NCI-H345 treated with DMSO at 0.1 percent for 48 hours (cell line): ENCODE measurements around the gene FHAD1.
"Not testable (repeated sequence)": the region's sequence is repeated elsewhere in the genome, so short reads cannot be mapped to it uniquely, and the experiment has no call there.

Experiments
- DNase-seq: peaks from one replicate; lab custom pipeline; 2025; ENCODE audit not compliant: unreplicated experiment; lab: John Stamatoyannopoulos, UW

The FHAD1 gene

DNA sequence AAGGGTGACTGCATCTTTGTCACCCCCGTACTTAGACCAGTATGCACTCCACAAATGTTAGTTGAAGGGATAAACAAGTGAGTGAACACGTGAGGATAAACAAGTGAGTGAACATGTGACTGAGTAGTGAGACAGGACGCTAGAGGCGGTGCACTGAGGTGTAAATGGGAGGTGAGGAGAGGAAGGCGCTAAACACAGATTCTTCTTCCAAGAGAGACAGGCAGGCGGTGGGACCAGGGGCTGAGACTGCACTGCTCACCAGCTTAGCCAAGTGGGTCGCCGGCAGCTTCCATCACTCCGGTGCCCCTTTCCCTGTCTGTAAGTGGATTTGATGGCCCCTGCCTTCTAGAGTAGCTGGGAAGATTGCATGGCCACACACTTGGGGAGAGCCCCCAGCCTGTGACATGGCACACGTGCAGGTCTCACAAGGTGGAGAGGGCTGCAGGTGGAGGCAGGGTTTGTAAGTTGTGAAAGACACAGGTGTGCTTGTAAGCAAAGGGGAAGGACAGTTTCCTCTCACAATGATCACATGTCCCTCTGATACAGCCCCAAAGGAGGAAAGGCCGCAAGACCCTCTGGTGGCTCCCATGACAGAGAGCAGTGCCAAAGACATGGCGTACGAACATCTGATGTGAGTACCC lies 115.2 kb downstream of the FHAD1 start:
- no peak for DNase-seq

DNA sequence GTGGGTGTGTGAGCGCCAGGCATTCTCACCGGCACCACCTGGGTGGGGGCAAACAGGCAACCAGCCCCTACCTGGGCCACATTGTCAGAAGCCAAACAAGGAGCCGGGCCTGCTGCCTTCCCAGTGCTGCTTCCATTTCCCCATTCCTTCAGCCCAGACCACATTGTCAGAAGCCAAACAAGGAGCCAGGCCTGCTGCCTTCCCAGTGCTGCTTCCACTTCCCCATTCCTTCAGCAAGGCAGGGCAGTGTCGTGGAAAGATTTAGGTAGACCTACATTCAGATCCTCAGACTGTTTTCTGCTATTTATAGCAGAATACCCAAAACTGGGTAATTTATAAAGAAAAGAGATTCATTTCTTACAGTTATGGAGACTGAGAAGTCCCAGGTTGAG lies 115.7 kb downstream of the FHAD1 start:
- DNase-seq = no peak

DNA sequence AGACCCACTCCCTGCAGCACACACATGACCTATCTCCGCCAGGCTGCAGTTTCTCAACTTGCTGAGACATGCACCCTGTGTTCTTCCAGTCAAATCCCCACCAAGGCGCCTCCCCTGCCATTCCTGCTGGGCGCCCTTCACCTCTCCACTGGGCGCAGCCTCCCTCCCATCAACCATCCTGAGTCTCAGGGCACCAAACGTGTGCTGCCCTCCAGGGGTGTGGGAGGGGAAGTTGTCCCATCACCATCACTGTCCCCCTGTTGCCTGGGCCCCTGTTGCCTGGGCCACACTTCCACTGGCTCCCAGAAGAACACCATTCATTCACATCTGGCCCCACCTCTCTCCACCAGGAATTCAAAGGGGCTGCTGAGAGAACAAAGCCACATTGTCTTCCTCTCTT lies 117.7 kb downstream of the FHAD1 start:
- no peak for DNase-seq

DNA sequence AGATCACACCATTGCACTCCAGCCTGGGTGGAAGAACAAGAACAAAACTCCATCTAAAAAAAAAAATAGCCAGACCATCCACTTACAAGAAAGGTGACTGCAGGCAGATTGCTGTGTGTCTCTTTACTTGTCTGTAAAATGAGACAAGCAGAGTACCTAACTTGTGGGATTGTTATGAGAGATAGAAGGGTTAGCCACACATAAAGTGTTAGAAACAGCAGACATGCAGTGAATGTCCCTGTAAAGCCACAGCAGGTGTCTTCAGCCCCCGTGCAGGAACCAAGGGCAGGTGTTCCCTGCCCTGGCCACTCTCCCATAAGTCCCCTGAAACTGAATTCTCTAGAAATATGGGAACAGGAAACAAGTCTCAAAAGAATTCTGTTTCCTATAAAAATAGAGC lies 121.9 kb downstream of the FHAD1 start:
- DNase-seq = no peak

DNA sequence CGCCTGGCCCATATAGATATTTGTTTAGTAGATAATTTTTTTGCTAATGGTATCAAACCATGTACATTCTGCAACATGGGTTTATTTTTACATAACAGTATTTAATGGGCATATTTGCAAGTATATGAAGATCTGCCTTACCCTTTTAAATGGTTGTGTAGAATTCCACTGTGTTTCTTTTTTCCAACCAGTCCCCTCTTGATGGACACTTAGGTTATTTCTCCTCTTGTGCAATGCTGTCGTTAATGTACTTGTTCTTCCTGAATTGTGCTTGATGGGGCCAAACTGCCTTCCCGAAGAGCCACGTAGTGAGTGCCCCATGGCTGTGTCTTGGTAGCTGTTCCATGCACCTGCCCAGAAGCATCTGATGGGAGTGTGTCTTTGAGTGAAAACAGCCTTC lies 123.2 kb downstream of the FHAD1 start:
- no peak for DNase-seq

DNA sequence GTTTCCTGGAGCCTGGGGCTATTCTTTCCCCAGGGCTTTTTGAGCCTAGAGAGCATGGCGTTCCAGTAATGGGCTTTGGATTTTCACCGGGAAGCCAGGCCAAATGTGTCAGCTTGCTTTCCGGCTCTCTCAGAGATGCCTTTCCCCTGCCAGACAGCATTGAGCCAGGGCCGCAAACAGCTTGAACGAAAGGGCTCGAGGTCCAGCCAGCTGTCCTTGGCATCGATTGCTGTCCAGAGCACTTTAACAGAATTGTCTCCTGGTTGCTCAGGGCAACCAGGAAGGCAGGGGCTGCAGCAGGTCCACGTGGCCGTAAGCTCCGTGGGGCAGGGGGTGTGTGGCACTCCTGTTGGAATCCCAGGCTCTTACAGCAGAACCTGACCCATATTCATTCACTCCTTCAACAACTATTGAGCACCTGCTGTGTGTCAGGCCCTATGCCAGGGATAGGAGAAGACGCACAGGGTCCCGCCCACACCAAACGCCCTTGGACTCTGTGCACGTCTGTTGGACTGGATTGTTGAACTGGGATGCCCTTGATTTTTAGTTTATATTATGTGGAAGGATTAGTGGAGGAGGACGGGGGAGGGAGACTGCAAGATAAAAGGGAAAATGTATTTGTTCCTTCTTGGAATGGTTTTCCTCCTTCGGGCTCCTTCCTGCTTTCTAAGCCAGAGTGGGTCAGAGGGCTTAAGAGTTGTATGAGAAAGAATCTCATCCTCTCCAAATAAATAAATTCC lies 123.9 kb downstream of the FHAD1 start:
- DNase-seq = no peak

DNA sequence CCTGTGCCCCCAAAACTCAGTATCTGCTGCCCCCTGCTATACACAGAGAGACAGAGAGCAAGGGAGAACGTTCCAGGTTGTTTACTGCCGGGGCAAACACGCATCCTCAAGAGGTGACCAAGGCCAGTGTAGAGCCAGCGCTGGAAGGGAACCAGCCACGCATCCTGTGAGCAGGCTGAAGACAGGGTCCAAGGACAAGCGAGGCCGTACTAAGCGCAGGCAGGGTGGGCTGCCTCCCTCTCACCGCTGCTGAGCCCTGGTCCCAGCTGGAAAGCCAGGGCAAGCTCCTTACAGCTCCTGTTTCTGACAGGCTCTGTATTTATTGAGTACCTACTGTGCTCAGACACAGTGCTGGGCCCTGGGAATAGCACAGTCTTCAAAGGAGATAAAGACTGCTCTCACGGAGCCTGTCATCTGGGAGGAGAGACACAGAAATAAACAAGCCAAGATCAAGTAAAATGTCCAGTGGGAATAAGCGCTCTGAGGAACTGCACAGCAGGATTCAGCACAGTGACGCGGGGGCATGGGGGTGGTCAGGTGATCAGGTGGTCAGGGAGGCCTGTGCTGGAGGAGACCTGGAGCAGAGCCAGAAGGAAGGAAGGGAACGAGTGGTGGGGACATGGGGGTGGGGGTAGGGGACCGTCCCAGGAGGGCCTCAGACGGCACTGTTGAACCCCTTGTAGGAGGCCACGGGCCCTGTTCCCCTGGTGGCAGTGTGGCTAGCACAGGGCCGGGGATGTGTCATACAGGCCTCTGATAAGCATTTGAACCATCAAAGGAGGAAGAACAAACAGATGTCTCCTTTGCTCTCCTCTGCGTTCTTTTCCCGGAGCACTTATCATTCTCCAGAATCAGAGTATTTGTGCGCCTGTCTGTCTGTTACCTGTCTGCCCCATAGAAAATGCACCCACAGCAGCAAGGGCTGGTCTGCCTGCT lies 124.9 kb downstream of the FHAD1 start:
- DNase-seq = no peak

DNA sequence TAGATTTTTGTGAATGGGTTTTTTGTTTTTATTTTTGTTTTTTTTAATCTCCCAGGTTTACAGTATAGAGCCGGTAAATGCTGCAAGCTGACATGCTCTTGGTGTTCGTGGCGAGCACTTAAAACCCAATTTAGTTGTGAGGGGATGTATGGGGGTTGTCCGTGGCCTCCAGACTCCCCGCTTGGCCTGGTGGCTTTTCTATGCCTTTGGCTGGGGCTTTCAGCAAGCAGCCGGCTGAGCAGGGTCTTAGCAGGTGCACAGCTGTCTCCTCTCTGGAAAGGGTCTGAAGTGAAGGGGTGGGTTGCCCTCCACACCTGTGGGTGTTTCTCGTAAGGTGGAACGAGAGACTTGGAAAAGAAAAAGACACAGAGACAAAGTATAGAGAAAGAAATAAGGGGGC lies 131.7 kb downstream of the FHAD1 start:
- no peak for DNase-seq

DNA sequence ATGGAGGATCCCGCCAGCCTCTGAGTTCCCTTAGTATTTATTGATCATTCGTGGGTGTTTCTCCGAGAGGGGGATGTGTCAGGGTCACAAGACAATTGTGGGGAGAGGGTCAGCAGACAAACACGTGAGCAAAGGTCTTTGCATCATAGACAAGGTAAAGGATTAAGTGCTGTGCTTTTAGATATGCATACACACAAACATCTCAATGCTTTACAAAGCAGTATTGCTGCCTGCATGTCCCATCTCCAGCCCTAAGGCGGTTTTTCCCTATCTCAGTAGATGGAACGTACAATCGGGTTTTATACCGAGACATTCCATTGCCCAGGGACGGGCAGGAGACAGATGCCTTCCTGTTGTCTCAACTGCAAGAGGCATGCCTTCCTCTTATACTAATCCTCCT lies 132.1 kb downstream of the FHAD1 start:
- not testable (repeated sequence) for DNase-seq

DNA sequence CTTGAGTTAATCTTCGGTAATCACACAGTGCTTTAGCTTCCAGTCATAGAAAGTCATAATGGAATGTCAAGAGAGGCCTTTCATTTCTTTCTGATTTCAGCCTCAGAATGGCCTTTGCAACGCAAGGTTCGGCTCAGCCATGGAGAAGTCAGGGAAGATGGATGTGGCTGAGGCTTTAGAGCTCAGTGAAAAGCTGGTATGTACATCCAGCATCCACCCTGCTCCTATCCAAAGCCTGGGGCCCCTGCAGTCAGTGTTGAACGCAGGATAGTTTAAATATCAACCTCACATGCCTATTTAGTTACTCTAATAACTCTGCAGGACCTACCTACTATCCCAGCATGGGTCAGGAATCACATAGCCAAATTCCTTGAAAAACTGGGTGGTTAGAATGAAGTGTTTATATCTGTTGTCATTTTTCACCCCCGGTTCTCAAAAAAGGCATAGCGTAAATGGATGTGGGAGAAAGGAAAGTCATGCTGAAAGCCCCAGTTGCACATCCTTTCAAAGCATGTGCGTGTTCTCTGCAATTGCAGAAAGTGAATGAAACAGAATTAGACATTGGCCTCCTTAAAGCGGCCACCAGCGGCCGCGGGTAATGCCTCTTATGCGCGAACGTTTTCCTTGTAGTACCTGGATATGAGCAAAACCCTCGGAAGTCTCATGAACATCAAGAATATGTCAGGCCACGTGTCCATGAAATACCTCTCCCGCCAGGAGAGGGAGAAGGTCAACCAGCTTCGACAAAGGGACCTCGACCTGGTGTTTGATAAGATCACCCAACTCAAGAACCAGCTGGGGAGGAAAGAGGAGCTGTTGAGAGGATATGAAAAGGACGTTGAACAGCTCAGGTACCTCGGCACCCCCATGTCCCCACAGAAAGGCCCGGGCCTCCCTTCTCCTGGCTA lies 133.8 kb downstream of the FHAD1 start:
- DNase-seq = no peak

DNA sequence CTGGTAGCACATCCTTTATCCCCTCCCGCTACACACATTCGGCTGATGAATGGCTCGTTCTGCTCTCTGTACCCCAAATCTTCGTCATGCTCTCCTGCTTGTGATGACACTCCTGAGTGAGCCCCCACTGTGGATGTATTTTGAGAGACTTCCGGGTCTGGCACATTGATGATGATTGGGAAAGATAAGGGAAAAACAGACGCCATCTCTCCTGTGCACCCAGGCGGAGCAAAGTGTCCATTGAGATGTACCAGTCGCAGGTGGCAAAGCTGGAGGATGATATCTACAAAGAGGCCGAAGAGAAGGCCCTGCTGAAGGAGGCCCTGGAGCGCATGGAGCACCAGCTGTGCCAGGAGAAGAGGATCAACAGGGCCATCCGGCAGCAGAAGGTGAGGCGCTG lies 134.8 kb downstream of the FHAD1 start:
- no peak for DNase-seq

DNA sequence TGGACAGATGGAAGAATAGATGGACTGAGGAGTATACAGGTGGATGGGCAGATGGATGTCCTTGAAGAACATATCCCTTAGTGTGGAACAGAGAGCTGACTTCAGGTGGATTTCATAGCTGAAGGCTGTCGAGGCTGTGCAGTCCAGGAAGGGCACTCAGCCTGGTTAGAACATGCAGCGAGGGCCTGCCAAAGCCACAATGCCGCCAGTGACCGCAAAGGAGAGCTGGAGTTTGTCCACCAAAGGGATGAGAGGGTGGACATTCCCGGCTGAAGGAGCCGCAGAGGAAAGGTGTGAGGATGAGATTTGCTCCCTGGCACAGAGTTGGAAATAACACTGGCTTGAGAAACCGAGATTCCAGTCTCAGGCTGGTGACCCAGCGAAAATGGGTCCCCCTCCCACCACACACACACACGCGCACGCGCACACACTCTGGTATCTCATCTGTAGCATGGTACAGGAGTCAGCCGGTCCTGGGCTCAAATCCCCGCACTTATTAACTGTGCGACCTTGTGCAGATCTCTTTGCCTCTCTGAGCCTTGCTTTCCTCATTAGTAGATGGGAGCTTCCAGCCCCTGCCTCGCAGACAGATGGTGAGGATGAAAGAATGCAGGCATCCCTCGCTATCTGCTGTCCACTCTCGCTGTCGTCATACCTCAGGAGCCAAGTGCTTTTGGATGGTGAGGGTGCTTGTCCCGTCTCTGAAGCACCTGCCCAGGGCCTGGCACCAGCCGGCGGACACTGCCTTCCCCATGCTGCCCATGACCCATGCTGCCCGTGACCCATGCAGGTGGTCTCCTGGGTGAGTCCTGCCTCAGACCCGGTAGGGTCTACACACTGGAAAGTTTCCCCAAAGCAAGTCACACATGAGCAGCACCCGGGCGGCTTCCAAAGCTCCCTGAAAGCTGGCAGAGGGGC lies 135.8 kb downstream of the FHAD1 start:
- no peak for DNase-seq

DNA sequence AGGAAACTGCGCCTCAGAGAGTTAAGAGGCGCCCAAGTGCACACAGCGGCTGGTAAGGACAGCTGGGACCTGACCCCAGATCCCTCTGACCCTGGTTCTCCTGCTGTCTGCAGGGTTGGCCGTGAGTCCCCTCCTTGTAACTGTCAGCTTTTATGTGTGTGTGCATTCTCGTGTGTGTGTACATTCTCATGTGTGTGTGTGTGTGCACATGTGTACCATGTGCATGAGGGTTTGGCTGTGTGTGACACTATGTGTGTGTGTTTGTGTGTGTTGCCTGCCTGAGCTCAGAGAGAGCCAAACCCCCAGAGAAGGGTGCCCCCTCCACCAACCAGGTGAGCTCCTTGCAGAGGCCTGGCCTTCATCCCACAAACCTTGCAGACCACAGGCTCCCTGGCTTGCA lies 136.8 kb downstream of the FHAD1 start:
- DNase-seq = no peak

DNA sequence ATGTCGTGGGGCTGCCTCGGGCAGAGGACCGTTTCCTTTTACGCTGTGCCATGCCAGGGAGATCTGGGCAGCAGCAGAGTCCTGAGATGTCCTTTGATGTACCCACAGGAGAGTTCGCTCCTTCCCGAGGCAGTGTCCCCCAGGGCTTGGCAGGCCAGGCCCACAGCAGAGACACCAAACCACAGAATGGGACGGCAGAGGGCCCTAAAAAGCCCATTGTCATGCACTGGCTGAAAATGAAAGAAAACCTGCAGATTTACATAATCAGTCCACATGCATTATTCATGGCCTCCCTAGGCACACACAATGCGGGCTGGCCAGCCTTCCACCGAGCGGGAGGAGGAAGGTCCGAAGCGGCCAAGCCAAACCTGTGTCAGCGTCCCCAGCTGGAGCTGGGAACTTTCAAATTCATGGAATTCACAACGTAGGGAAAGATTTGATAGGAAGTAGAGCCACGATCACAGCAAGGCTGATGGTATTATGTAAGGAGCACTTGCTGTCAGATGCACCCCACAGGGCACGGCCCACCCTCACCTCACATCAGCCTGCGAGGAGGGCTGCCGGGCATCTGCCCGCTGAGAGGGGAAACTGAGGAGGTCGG lies 137.4 kb downstream of the FHAD1 start:
- DNase-seq = no peak

DNA sequence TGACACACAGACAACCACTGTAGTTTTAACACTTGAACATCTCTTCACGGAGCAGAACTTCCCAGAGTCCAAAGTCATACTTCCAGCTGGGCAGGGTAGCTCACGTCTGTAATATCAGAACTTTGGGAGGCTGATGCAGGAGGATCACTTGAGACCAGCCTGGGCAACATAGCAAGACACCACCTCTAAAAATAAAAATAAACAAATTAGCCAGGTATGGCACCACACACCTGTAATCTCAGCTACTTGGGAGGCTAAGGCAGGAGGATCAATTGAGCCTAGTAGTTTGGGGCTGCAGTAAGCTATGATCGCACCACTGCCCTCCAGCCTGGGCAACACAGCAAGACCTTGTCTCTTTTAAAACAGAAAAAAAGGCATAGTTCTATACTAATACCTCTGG lies 138.4 kb downstream of the FHAD1 start:
- no peak for DNase-seq

DNA sequence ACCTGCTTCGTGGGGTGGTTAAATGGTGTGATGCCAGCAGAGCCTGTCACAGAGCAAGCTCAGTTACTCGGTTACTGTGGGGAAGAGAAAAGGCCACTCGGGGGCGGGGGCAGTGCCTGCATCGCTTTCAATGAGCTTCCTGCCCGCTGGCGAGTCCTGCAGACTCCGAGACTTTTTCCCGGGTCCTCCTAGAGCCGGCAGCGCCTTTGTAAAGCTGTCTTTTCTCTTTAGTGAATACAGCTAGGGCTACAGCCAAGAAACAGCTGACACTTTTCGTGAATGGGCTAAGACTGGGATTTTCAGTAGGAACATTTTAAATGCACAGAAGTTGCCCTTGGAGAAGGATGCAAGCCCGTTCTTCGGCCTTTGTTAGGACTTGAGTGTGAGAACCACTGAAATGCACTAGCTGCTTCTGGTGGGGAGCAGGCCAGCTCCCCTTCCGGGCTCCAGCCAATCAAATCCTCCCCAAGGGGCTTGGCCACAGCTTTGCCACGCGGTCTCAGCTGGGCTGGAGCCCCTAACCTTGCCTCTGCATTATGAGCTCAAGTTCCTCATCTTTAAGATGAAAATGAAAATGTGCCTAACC lies 139.2 kb downstream of the FHAD1 start:
- no peak for DNase-seq

DNA sequence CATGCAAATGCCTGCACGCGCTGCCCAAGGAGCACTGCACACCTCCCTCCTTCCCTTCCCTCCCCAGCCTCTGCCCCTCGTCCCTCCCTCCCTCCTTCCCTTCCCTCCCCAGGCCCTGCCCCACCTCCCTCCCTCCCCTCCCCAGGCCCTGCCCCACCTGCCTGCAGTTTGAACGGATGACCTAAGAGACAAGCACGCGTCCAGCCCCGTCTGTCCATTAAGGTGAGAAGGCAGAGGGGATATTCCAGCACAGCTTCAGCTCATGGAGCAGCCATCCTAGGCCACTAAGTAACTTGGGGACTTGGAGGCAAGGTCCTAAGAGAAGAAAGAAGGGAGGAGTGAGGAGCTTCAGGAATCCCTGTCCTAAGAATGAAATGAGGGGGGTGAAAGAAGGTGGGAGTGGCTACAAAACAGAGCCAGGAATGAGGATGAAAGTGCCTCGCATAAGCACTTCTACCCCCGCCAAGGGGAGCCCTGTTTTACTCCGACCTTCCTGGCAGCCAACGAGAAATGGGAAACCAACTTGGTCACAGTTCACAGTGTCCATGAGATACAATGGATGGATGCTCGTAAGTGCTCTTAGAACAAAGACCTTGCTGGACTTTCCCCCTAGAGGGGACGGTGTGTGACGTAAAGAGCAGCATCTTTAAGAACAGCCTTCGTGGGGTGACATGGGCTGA lies 141.3 kb downstream of the FHAD1 start:
- DNase-seq = no peak

DNA sequence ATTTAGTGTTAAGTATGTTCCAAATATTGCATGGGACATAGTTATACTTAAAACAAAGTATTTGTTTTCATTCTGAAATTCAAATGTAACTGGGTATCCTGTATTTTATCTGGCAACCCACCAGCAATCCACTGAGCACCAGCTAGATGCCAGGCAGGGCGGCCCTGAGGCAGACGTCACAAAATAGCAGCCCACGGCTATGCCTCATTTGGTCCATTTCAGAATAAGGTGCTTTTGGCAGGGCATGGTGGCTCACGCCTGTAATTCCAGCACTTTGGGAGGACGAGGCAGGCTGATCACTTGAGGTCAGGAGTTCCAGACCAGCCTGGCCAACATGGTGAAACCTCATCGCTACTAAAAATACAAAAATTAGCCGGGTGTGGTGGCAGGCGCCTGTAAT lies 142.8 kb downstream of the FHAD1 start:
- not testable (repeated sequence) for DNase-seq
